A673 (cell line): ENCODE data around the gene TSHB. TPM values are rescaled to one million over a fixed set of nuclear protein-coding genes. Genes with fewer than 3 reads are reported as not detected.
A peak's percentile ranks its signal among the peaks of the same experiment; 100 is the strongest.

ENCODE experiments used
- BruUV-seq: library from RNA; stranded (reverse); fragments of 400-500 nt; replicated peaks from 2 replicates; lab custom pipeline; 2021; lab: Mats Ljungman, UMichigan
- CTCF ChIA-PET: fragments of 300-600 bp; sonication (Branson Sonifier 250); formaldehyde crosslinking; loops from one replicate; lab custom pipeline; 2022; ENCODE audit warnings: antibody characterized with exemption; lab: Charles Lee
- POLR2A ChIA-PET: fragments of 300-600 bp; sonication (Branson Sonifier 250); formaldehyde crosslinking; loops from one replicate; lab custom pipeline; 2022; ENCODE audit warnings: antibody characterized with exemption; ENCODE audit not compliant: low non-redundant PET; lab: Charles Lee
- DNase-seq: peaks from one replicate; pipeline ENCODE4 v3.0.0-alpha.2; 2015; ENCODE audit warnings: low spot score
- H3K27ac ChIP-seq: fragments of 200-600 bp; sonication (generic); 2 replicates; pipeline ENCODE4 v1.5.1; 2016; ENCODE audit warnings: mixed run types, low read depth, mild to moderate bottlenecking, mixed read lengths, antibody characterized with exemption, low read length; ENCODE audit not compliant: poor library complexity, severe bottlenecking
- H3K27me3 ChIP-seq: fragments of 200-600 bp; sonication (generic); replicated peaks from 2 replicates; pipeline ENCODE4 v1.6.1; 2017; ENCODE audit warnings: mixed run types, low read depth, mild to moderate bottlenecking, mixed read lengths, antibody characterized with exemption, low read length; ENCODE audit not compliant: insufficient read depth, poor library complexity
- H3K36me3 ChIP-seq: fragments of 200-600 bp; sonication (generic); 2 replicates; pipeline ENCODE4 v1.6.1; 2016; ENCODE audit warnings: mixed run types, mild to moderate bottlenecking, mixed read lengths, antibody characterized with exemption, low read length; ENCODE audit not compliant: insufficient read depth, poor library complexity, severe bottlenecking
- H3K4me1 ChIP-seq: fragments of 200-600 bp; sonication (generic); 2 replicates; pipeline ENCODE4 v1.6.1; 2017; ENCODE audit warnings: mixed run types, mild to moderate bottlenecking, mixed read lengths, antibody characterized with exemption, low read length; ENCODE audit not compliant: insufficient read depth, poor library complexity, severe bottlenecking
- H3K4me3 ChIP-seq: fragments of 200-600 bp; sonication (generic); 2 replicates; pipeline ENCODE4 v1.5.1; 2016; ENCODE audit warnings: low read depth, mixed run types, mild to moderate bottlenecking, mixed read lengths, low read length; ENCODE audit not compliant: poor library complexity, severe bottlenecking
- H3K9me3 ChIP-seq: fragments of 200-600 bp; sonication (generic); 2 replicates; pipeline ENCODE4 v1.6.1; 2016; ENCODE audit warnings: mixed run types, low read depth, mild to moderate bottlenecking, mixed read lengths, antibody characterized with exemption, low read length; ENCODE audit not compliant: poor library complexity, severe bottlenecking
- CTCF ChIP-seq: fragments of 300-800, 200-600 bp; sonication (generic); conservative IDR thresholded peaks from 2 replicates; pipeline ENCODE4 v1.5.1; 2017; ENCODE audit warnings: low read depth, mild to moderate bottlenecking, antibody characterized with exemption, low read length, moderate library complexity, mixed read lengths
- EZH2 ChIP-seq: fragments of 200-600 bp; sonication (generic); IDR thresholded peaks from 2 replicates; pipeline ENCODE4 v1.6.1; 2017; ENCODE audit warnings: borderline replicate concordance, low read depth, mild to moderate bottlenecking, mixed read lengths, antibody characterized with exemption, low read length; ENCODE audit not compliant: poor library complexity, severe bottlenecking
- intact Hi-C: fragments of 100-400 bp; cut with micrococcal nuclease; formaldehyde crosslinking; loops from one replicate; pipeline ENCODE4 v1.10.0; 2022; ENCODE audit not compliant: unreplicated experiment
- total RNA-seq: library from RNA; stranded (reverse); gene quantifications from 2 replicates; pipeline ENCODE4 v1.2.3, GENCODE V29; 2021

The TSHB gene
- total RNA-seq, 1 experiment from 2014 or later: not detected

GRCh38 chr1:115059316-115059715 is 29.7 kb downstream of the TSHB start:
- TF ChIP-seq CTCF: no peak
- ChIA-PET CTCF (no interaction called here), POLR2A (no interaction called here)
- no peaks in the 10 kb centered on the region for H3K4me1 ChIP-seq
- no peaks in the 10 kb centered on the region for H3K9me3 ChIP-seq
- BruUV-seq: no TSS peak
- intact Hi-C loops: loop anchor here (10.0 kb wide), 1 partner anchor 715 kb away; no protein-coding TSS in a partner anchor
- no peak for DNase-seq
- H3K27me3 ChIP-seq: no peaks in the 10 kb centered on the region
- H3K27ac ChIP-seq: no peak overlapping the region
- H3K4me3 ChIP-seq: no peak overlapping the region
- no peaks in the 10 kb centered on the region for H3K36me3 ChIP-seq

- Histone ChIP-seq H3K36me3 (no peaks in the 10 kb centered on the region), H3K4me3 (no peak overlapping the region), H3K27ac (no peak overlapping the region), H3K4me1 (no peaks in the 10 kb centered on the region), H3K9me3 (no peaks in the 10 kb centered on the region), H3K27me3 (no peaks in the 10 kb centered on the region)
- TF ChIP-seq CTCF: no peak
- no peak for TF ChIP-seq EZH2
- intact Hi-C loops: no loop called here
- ChIA-PET CTCF (no interaction called here), POLR2A (no interaction called here)
- no TSS peak for BruUV-seq
- no peak for DNase-seq
Measured at GRCh38 chr1:115060501-115060900, 30.9 kb downstream of the TSHB start.

GRCh38 chr1:115062542-115063004 is 32.9 kb downstream of the TSHB start:
- Histone ChIP-seq H3K4me1 (no peaks in the 10 kb centered on the region), H3K36me3 (no peaks in the 10 kb centered on the region), H3K9me3 (no peaks in the 10 kb centered on the region), H3K4me3 (no peak overlapping the region), H3K27ac (no peak overlapping the region), H3K27me3 (no peaks in the 10 kb centered on the region)
- intact Hi-C loops: no loop called here
- BruUV-seq: no TSS peak
- ChIA-PET CTCF (no interaction called here), POLR2A (interaction anchor here (0.6 kb wide), 1 partner anchor 304 kb away, joined by 4 read pairs; no protein-coding TSS in a partner anchor)
- TF ChIP-seq EZH2 (no peak), CTCF (no peak)
- peak; percentile 61 for DNase-seq
